CD14-positive monocyte (primary cell): ENCODE measurements around the gene ADAM23. TPM values are rescaled to one million over a fixed set of nuclear protein-coding genes. Genes with fewer than 3 reads are reported as not detected.

Experiments used
- DNase-seq, 3 donors: peaks; one replicate each; pipeline ENCODE4 v3.0.0-alpha.2; 2011 to 2022
- H2AFZ ChIP-seq: 2 replicates; pipeline ENCODE4 v1.6.0; 2012; ENCODE audit warnings: mild to moderate bottlenecking, low read depth, low read length, inconsistent platforms; ENCODE audit not compliant: insufficient read depth, poor library complexity, severe bottlenecking
- H3K27ac ChIP-seq, 2 donors: 1 replicate in 1 of 2; 2 replicates in 1 of 2; pipeline ENCODE4 v1.5.1; 2012 to 2013; ENCODE audit warnings: low read length in 2 of 2, control low read depth in 1 of 2, inconsistent platforms in 1 of 2, low read depth in 1 of 2, mild to moderate bottlenecking in 1 of 2
- H3K27me3 ChIP-seq, 2 donors: one replicate each; pipeline versions ENCODE4 v1.6.0 to v1.6.1; 2011 to 2013; ENCODE audit warnings: low read length in 2 of 2; ENCODE audit not compliant: control insufficient read depth in 2 of 2, insufficient read depth in 2 of 2
- H3K36me3 ChIP-seq, 2 donors: replicated peaks in 1 of 2; 1 replicate in 1 of 2; 2 replicates in 1 of 2; pipeline versions ENCODE4 v1.5.1 to v1.6.1; 2012 to 2013; ENCODE audit warnings: low read length in 2 of 2, control low read depth in 1 of 2, inconsistent platforms in 1 of 2, mild to moderate bottlenecking in 1 of 2; ENCODE audit not compliant: insufficient read depth in 2 of 2, control insufficient read depth in 1 of 2
- H3K4me1 ChIP-seq, 2 donors: 1 replicate in 1 of 2; 2 replicates in 1 of 2; pipeline versions ENCODE4 v1.5.1 to v1.6.1; 2012 to 2013; ENCODE audit warnings: low read length in 2 of 2, control low read depth in 1 of 2, inconsistent platforms in 1 of 2, mild to moderate bottlenecking in 1 of 2, moderate library complexity in 1 of 2; ENCODE audit not compliant: insufficient read depth in 2 of 2, control insufficient read depth in 1 of 2
- H3K4me2 ChIP-seq: replicated peaks from 2 replicates; pipeline ENCODE3; 2012; ENCODE audit warnings: low read length, moderate library complexity, mild to moderate bottlenecking; ENCODE audit not compliant: poor library complexity, severe bottlenecking; ENCODE audit errors: extremely low read depth
- H3K4me3 ChIP-seq, 3 experiments: fragments of 200-600 bp in 1 of 3; sonication (generic) in 1 of 3; replicated peaks in 1 of 3; 1 replicate in 2 of 3; 2 replicates in 1 of 3; pipeline ENCODE4 v1.5.1; 2011 to 2013; ENCODE audit warnings: low read length in 3 of 3, mild to moderate bottlenecking in 3 of 3, control low read depth in 2 of 3, low read depth in 2 of 3, inconsistent platforms in 1 of 3, moderate library complexity in 1 of 3
- H3K79me2 ChIP-seq: 2 replicates; pipeline ENCODE4 v1.6.0; 2012; ENCODE audit warnings: mild to moderate bottlenecking, control low read depth, inconsistent platforms, low read length, moderate library complexity; ENCODE audit not compliant: insufficient read depth
- H3K9ac ChIP-seq: 2 replicates; pipeline ENCODE4 v1.6.0; 2017; ENCODE audit warnings: low read length, mild to moderate bottlenecking; ENCODE audit not compliant: insufficient read depth, poor library complexity, severe bottlenecking
- H3K9me3 ChIP-seq, 2 donors: replicated peaks in 1 of 2; 1 replicate in 1 of 2; 2 replicates in 1 of 2; pipeline versions ENCODE4 v1.5.1 to v1.6.1; 2012 to 2013; ENCODE audit warnings: low read length in 2 of 2, control low read depth in 1 of 2; ENCODE audit not compliant: control insufficient read depth in 1 of 2, insufficient read depth in 1 of 2
- H4K20me1 ChIP-seq: 2 replicates; pipeline ENCODE4 v1.6.0; 2012; ENCODE audit warnings: mild to moderate bottlenecking, low read length, control low read depth, moderate library complexity; ENCODE audit not compliant: insufficient read depth
- H3K27ac Mint-ChIP-seq, 7 donors: one replicate each; pipeline ENCODE4 v1.8.0; 2020; ENCODE audit warnings: mild to moderate bottlenecking in 7 of 7, mixed read lengths in 7 of 7, moderate library complexity in 6 of 7, inconsistent platforms in 2 of 7
- H3K27me3 Mint-ChIP-seq, 3 donors: one replicate each; pipeline ENCODE4 v1.8.0; 2021 to 2022; ENCODE audit warnings: low read depth in 3 of 3, mild to moderate bottlenecking in 3 of 3, mixed read lengths in 3 of 3, moderate library complexity in 3 of 3, inconsistent platforms in 1 of 3
- H3K36me3 Mint-ChIP-seq, 2 donors: one replicate each; pipeline ENCODE4 v1.8.0; 2020; ENCODE audit warnings: mixed read lengths in 2 of 2, inconsistent platforms in 1 of 2, mild to moderate bottlenecking in 1 of 2
- H3K4me1 Mint-ChIP-seq: one replicate; pipeline ENCODE4 v1.8.0; 2020; ENCODE audit warnings: mild to moderate bottlenecking, mixed read lengths
- H3K4me3 Mint-ChIP-seq, 2 donors: one replicate each; pipeline ENCODE4 v1.8.0; 2020; ENCODE audit warnings: mild to moderate bottlenecking in 2 of 2, mixed read lengths in 2 of 2, moderate library complexity in 1 of 2
- H3K9me3 Mint-ChIP-seq, 7 donors: one replicate each; pipeline ENCODE4 v1.8.0; 2020 to 2022; ENCODE audit warnings: mixed read lengths in 7 of 7, mild to moderate bottlenecking in 6 of 7, moderate library complexity in 6 of 7, inconsistent platforms in 2 of 7
- WGBS: methylation state at CpG from one replicate; pipeline ENCODE4 v1.1.5; 2013; ENCODE audit warnings: missing lambda C conversion rate; ENCODE audit not compliant: insufficient coverage; 5-methylcytosine and 5-hydroxymethylcytosine counted together
- intact Hi-C, 2 donors: fragments of 100-400 bp; cut with micrococcal nuclease; formaldehyde crosslinking; loops; one replicate each; pipeline versions ENCODE4 v1.15.0 to v1.15.1; 2023
- polyA plus RNA-seq, 3 donors: library from polyadenylated mRNA; depleted of rRNA in 1 of 3; unstranded in 2 of 3; stranded (reverse) in 1 of 3; fragments of 300-500 nt in 2 of 3; fragments of >200 nt in 1 of 3; fragmentation: Illumina TruSeq in 2 of 3; gene quantifications; 1 replicate in 2 of 3; 2 replicates in 1 of 3; pipeline ENCODE4 v1.2.3, GENCODE V29; 2012 to 2021
- TF ChIP-seq, protein P1 (sequence below): fragments of 200-600 bp; IDR thresholded peaks from one replicate; pipeline ENCODE4 v1.8.0; 2022; ENCODE audit warnings: antibody characterized with exemption, mild to moderate bottlenecking

Gene ADAM23
- polyA plus RNA-seq, 3 donors: not detected

DNA sequence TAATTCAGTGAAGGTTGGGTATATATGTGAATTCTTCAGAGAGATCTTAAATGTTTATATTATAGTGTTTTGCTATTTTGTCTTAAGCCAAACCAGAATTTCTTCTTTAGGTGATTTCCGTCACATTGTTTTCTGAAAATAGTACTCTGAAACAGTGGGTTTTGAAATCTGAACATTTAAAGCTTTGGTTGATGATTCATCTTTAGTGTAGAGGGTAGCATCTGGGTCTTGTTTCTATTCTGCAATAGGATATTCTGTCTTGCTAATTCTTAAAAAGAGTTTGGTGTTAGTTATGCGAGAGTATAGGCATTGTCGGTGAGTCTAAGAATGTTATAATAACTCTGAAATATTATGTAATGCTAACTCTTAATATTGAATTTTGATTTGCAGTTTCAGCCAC lies 129.4 kb downstream of the ADAM23 start:
- Mint-ChIP-seq H3K9me3 (no peaks in the 10 kb centered on the region), H3K36me3 (no peaks in the 10 kb centered on the region), H3K4me3 (no peak overlapping the region), H3K4me1 (no peaks in the 10 kb centered on the region), H3K27me3 (no peaks in the 10 kb centered on the region), H3K27ac (no peak overlapping the region)
- intact Hi-C loops: no loop called here
- TF ChIP-seq, protein P1, sequence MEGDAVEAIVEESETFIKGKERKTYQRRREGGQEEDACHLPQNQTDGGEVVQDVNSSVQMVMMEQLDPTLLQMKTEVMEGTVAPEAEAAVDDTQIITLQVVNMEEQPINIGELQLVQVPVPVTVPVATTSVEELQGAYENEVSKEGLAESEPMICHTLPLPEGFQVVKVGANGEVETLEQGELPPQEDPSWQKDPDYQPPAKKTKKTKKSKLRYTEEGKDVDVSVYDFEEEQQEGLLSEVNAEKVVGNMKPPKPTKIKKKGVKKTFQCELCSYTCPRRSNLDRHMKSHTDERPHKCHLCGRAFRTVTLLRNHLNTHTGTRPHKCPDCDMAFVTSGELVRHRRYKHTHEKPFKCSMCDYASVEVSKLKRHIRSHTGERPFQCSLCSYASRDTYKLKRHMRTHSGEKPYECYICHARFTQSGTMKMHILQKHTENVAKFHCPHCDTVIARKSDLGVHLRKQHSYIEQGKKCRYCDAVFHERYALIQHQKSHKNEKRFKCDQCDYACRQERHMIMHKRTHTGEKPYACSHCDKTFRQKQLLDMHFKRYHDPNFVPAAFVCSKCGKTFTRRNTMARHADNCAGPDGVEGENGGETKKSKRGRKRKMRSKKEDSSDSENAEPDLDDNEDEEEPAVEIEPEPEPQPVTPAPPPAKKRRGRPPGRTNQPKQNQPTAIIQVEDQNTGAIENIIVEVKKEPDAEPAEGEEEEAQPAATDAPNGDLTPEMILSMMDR: no peak
- Histone ChIP-seq H3K9me3 (no peaks in the 10 kb centered on the region), H2AFZ (no peak overlapping the region), H3K27me3 (no peaks in the 10 kb centered on the region), H3K4me2 (no peak overlapping the region), H3K4me3 (no peak overlapping the region), H4K20me1 (no peaks in the 10 kb centered on the region), H3K27ac (no peak overlapping the region), H3K79me2 (no peaks in the 10 kb centered on the region), H3K4me1 (no peaks in the 10 kb centered on the region), H3K36me3 (no peaks in the 10 kb centered on the region), H3K9ac (no peak overlapping the region)
- WGBS: no CpG with 5 or more reads among the region's 3 CpGs
- no peak for DNase-seq

DNA sequence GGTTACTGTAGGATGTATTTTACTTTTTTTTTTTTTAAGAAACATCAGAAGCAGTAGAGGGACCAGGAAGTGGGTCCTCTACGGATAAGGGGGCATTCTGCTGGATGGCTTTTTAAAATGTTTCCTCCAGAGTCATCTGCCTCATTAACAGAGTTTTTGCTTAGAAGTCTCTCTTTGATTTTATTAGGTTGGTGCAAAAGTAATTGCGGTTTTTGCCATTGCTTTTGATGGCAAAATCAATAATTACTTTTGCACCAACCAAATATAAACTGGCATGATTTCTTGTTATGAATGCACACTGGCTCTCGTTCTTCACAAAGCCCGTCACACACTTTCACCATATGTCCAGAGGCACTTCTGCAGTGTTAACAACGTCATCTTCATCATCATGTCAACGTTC lies 130.5 kb downstream of the ADAM23 start:
- intact Hi-C loops: no loop called here
- Mint-ChIP-seq H3K27me3 (no peaks in the 10 kb centered on the region), H3K4me1 (no peaks in the 10 kb centered on the region), H3K4me3 (no peak overlapping the region), H3K9me3 (no peaks in the 10 kb centered on the region), H3K36me3 (no peaks in the 10 kb centered on the region), H3K27ac (no peak overlapping the region)
- no peaks in the 10 kb centered on the region for H3K36me3 ChIP-seq
- no peaks in the 10 kb centered on the region for H3K9me3 ChIP-seq
- no peaks in the 10 kb centered on the region for H3K4me1 ChIP-seq
- TF ChIP-seq, protein P1: no peak
- H3K9ac ChIP-seq: no peak overlapping the region
- DNase-seq: no peak
- whole genome bisulfite sequencing: no CpG with 5 or more reads among the region's 6 CpGs
- H3K27me3 ChIP-seq: no peaks in the 10 kb centered on the region
- H3K4me3 ChIP-seq: no peak overlapping the region
- H4K20me1 ChIP-seq: no peaks in the 10 kb centered on the region
- no peaks in the 10 kb centered on the region for H3K79me2 ChIP-seq
- no peak overlapping the region for H3K4me2 ChIP-seq
- no peak overlapping the region for H3K27ac ChIP-seq
- no peak overlapping the region for H2AFZ ChIP-seq
